ENCODE data around the gene EHBP1L1. TPM values are rescaled to one million over a fixed set of nuclear protein-coding genes. Genes with fewer than 3 reads are reported as not detected.

Gene EHBP1L1
- total and polyA plus RNA-seq, 2 of the 8 experiments (the other 6 are each of a cell fraction or from before 2014, with no cell fraction given): 4.3 to 6.6 TPM

DNA sequence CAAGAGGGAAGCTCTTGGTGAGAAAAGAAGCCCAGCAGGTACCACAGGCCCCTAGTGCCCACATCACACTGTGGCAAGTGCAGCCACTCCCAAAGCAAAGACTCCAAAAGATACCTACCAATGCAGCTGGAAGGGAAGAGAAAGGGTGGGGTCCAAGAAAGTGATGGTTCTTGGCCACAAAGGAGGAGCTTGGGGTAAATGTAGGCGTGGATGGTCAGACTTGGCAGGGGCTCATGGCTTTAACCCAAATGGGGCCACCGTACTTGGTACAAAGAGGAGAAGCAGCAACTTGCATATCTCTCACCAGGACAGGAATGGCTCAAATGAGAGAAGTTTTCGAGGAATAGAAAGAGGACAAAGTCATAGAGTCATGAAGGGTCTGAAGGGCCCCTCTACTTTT is 33.4 kb downstream of the EHBP1L1 start (continued):
- TF ChIP-seq, protein P1, sequence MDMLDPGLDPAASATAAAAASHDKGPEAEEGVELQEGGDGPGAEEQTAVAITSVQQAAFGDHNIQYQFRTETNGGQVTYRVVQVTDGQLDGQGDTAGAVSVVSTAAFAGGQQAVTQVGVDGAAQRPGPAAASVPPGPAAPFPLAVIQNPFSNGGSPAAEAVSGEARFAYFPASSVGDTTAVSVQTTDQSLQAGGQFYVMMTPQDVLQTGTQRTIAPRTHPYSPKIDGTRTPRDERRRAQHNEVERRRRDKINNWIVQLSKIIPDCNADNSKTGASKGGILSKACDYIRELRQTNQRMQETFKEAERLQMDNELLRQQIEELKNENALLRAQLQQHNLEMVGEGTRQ (IDR thresholded peaks at IDR 0.05; ENCODE audit: low read length): no peak
- TF ChIP-seq SIX5 (IDR thresholded peaks at IDR 0.05; ENCODE audit: low read depth, low read length) (no peak), EP300 (IDR thresholded peaks at IDR 0.05; ENCODE audit: borderline replicate concordance in 1 of 2, low read depth in 2 of 2, low read length in 2 of 2) (no peak), TAF7 (optimal IDR thresholded peaks at IDR 0.05; ENCODE audit: borderline replicate concordance, low read depth, low read length) (no peak)
